Right lung (tissue), 5 donors: ENCODE results near the gene CLK2. TPM values are rescaled to one million over a fixed set of nuclear protein-coding genes. Genes with fewer than 3 reads are reported as not detected.
"Not testable (repeated sequence)": the region's sequence is repeated elsewhere in the genome, so short reads cannot be mapped to it uniquely, and the experiment has no call there.

Experiments used
- DNase-seq, 2 donors: peaks; one replicate each; pipeline ENCODE4 v3.0.0-alpha.2; 2013
- polyA plus RNA-seq, 5 donors: library from polyadenylated mRNA; unstranded; fragments of 120-200 nt; gene quantifications; one replicate each; pipeline versions ENCODE4 v1.2.1 to v1.2.3, GENCODE V29; 2013; ENCODE audit warnings: inconsistent platforms in 1 of 5, low replicate concordance in 1 of 5; ENCODE audit not compliant: insufficient read length in 5 of 5, insufficient read depth in 1 of 5

Gene CLK2
- polyA plus RNA-seq, 5 donors, result 73.3 to 82.3 (median 80.1) TPM

- DNase-seq, result no peak
These were observed 26.7 kb upstream of the CLK2 start for GRCh38 chr1:155300024-155300423.

- DNase-seq, result no peak
These were observed 24.1 kb upstream of the CLK2 start for GRCh38 chr1:155297384-155297783.

- no peak for DNase-seq
These were observed 23.4 kb upstream of the CLK2 start for GRCh38 chr1:155296661-155297060.

- no peak for DNase-seq
These were observed 22.6 kb upstream of the CLK2 start for GRCh38 chr1:155295942-155296267.

GRCh38 chr1:155295183-155295941 is 22.1 kb upstream of the CLK2 start:
- no peak for DNase-seq

GRCh38 chr1:155294520-155295182 is 21.3 kb upstream of the CLK2 start:
- DNase-seq, result no peak

- DNase-seq, result no peak
These were observed 19.9 kb upstream of the CLK2 start for GRCh38 chr1:155293086-155293749.

- not testable (repeated sequence) for DNase-seq
These were observed 17.7 kb upstream of the CLK2 start for GRCh38 chr1:155291006-155291405.

- no peak for DNase-seq
These were observed 14.8 kb upstream of the CLK2 start for GRCh38 chr1:155287987-155288543.

- no peak for DNase-seq
These were observed 13.2 kb upstream of the CLK2 start for GRCh38 chr1:155286544-155286943.

GRCh38 chr1:155285631-155286044 is 12.3 kb upstream of the CLK2 start:
- no peak for DNase-seq

- no peak for DNase-seq
These were observed 11.8 kb upstream of the CLK2 start for GRCh38 chr1:155285063-155285462.

GRCh38 chr1:155284476-155284875 is 11.2 kb upstream of the CLK2 start:
- DNase-seq, result no peak

GRCh38 chr1:155282488-155283091 is 9.3 kb upstream of the CLK2 start:
- no peak for DNase-seq

- no peak for DNase-seq
These were observed 6.0 kb upstream of the CLK2 start for GRCh38 chr1:155279268-155279667.

GRCh38 chr1:155278689-155279160 is 5.4 kb upstream of the CLK2 start:
- no peak for DNase-seq

GRCh38 chr1:155277902-155278688 is 4.8 kb upstream of the CLK2 start:
- DNase-seq, result peak in 1 of 2 donors; percentile 30

GRCh38 chr1:155277070-155277901 is 4.0 kb upstream of the CLK2 start, which contains the start of gene HCN3:
Gene HCN3 (plus strand): TSS chr1:155277463. CDS start chr1:155277591, 128 bp downstream.
- DNase-seq, result peak; percentile 96 to 98

GRCh38 chr1:155272466-155273342 is 600 bp downstream of the CLK2 start:
- DNase-seq, result peak in 1 of 2 donors; percentile 10
